Endothelial cell (in vitro differentiated cells): ENCODE data around the gene PTPRS. TPM values are rescaled to one million over a fixed set of nuclear protein-coding genes. Genes with fewer than 3 reads are reported as not detected.

ENCODE experiments used
- DNase-seq: peaks from one replicate; pipeline ENCODE4 v3.0.0; 2021; ENCODE audit warnings: low spot score
- H3K27ac Mint-ChIP-seq: one replicate; pipeline ENCODE4 v1.8.0; 2021; ENCODE audit warnings: mixed read lengths, inconsistent platforms; ENCODE audit not compliant: unreplicated experiment
- H3K27me3 Mint-ChIP-seq: one replicate; pipeline ENCODE4 v1.8.0; 2021; ENCODE audit warnings: mild to moderate bottlenecking, moderate library complexity, mixed read lengths, inconsistent platforms; ENCODE audit not compliant: unreplicated experiment
- H3K36me3 Mint-ChIP-seq: one replicate; pipeline ENCODE4 v1.8.0; 2021; ENCODE audit warnings: mild to moderate bottlenecking, low read depth, mixed read lengths, inconsistent platforms; ENCODE audit not compliant: unreplicated experiment
- H3K4me1 Mint-ChIP-seq: one replicate; pipeline ENCODE4 v1.8.0; 2021; ENCODE audit warnings: mild to moderate bottlenecking, mixed read lengths, inconsistent platforms; ENCODE audit not compliant: unreplicated experiment
- H3K4me3 Mint-ChIP-seq: one replicate; pipeline ENCODE4 v1.8.0; 2021; ENCODE audit warnings: mild to moderate bottlenecking, mixed read lengths, inconsistent platforms; ENCODE audit not compliant: unreplicated experiment
- H3K9me3 Mint-ChIP-seq: one replicate; pipeline ENCODE4 v1.8.0; 2021; ENCODE audit warnings: mixed read lengths, inconsistent platforms; ENCODE audit not compliant: unreplicated experiment
- CTCF ChIP-seq: fragments of 200-600 bp; sonication (generic); IDR thresholded peaks from one replicate; pipeline ENCODE4 v1.5.0; 2021; ENCODE audit warnings: antibody characterized with exemption; ENCODE audit not compliant: unreplicated experiment
- total RNA-seq: library from RNA; stranded (reverse); fragmentation: NEBNext Ultra II Directional; extraction: Animal tissue kit (Norgen Biotek cat#: 25700); gene quantifications from one replicate; pipeline ENCODE4 v1.2.1, GENCODE V29; 2021; ENCODE audit not compliant: unreplicated experiment

The PTPRS gene
- total RNA-seq, 1 donor from 2014 or later = 93.7 TPM

DNA sequence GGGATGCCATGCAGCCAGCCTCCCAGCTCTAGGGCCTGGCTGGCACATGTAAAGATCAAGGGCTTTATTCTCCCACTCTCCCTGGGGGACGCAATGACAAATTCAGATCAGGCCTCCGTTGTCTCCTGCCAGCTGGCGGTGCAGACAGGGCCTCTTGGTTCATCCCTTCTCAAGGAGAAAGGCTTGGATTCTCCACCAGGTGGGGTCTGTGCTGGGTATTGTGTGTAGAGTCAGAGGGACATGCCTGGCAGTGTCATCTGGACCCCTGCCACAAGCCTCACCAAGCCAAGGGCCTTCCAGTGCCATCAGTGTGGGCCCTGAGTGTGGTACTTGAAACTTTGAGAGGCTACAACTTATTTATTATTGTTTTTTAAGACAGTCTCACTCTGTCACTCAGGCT is 8.4 kb upstream of the PTPRS start:
- no peak for TF ChIP-seq CTCF
- Mint-ChIP-seq H3K9me3 (no peaks in the 10 kb centered on the region), H3K36me3 (peaks cover 4% of the 10 kb centered on the region), H3K27ac (no peak overlapping the region), H3K4me3 (no peak overlapping the region), H3K27me3 (peaks cover 6% of the 10 kb centered on the region), H3K4me1 (peaks cover 5% of the 10 kb centered on the region)
- no peak for DNase-seq

- DNase-seq = no peak
- no peak overlapping the region for H3K27ac Mint-ChIP-seq
- H3K9me3 Mint-ChIP-seq = no peaks in the 10 kb centered on the region
- TF ChIP-seq CTCF = no peak
- H3K4me1 Mint-ChIP-seq = no peaks in the 10 kb centered on the region
- peaks cover 7% of the 10 kb centered on the region for H3K36me3 Mint-ChIP-seq
- no peak overlapping the region for H3K4me3 Mint-ChIP-seq
- H3K27me3 Mint-ChIP-seq = peaks cover 11% of the 10 kb centered on the region
Measured at GRCh38 chr19:5345895-5346386, 5.3 kb upstream of the PTPRS start.

GRCh38 chr19:5343848-5344247 is 3.2 kb upstream of the PTPRS start:
- no peak for DNase-seq
- peaks cover 5% of the 10 kb centered on the region for H3K4me1 Mint-ChIP-seq
- H3K36me3 Mint-ChIP-seq = peaks cover 7% of the 10 kb centered on the region
- no peaks in the 10 kb centered on the region for H3K9me3 Mint-ChIP-seq
- H3K27ac Mint-ChIP-seq = no peak overlapping the region
- H3K27me3 Mint-ChIP-seq = peaks cover 17% of the 10 kb centered on the region
- no peak overlapping the region for H3K4me3 Mint-ChIP-seq
- TF ChIP-seq CTCF = no peak

GRCh38 chr19:5342573-5343201 is 2.1 kb upstream of the PTPRS start:
- H3K4me1 Mint-ChIP-seq = peaks cover 5% of the 10 kb centered on the region
- H3K4me3 Mint-ChIP-seq = no peak overlapping the region
- peaks cover 19% of the 10 kb centered on the region for H3K27me3 Mint-ChIP-seq
- no peaks in the 10 kb centered on the region for H3K9me3 Mint-ChIP-seq
- TF ChIP-seq CTCF = no peak
- H3K36me3 Mint-ChIP-seq = peaks cover 7% of the 10 kb centered on the region
- no peak overlapping the region for H3K27ac Mint-ChIP-seq
- no peak for DNase-seq

DNA sequence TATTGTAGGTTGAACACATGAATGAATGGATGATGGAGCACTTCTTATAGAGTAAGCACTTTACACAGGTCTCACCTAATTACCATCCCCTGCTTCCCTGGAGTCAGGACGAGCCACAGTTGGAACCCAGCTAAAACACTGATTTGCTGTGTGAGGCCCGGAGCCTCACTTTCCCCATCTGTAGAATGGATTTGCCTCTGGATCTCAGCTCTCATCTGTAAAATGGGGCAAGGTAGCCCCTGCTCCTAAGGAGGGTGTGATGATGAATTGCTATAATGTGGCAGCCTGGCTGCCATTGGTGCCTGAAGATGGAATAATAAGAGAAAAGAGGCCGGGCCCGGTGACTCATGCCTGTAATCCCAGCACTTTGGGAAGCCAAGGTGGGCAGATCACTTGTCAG is 1.4 kb upstream of the PTPRS start:
- Mint-ChIP-seq H3K27me3 (peaks cover 21% of the 10 kb centered on the region), H3K27ac (no peak overlapping the region), H3K9me3 (no peaks in the 10 kb centered on the region), H3K4me3 (no peak overlapping the region), H3K36me3 (peaks cover 7% of the 10 kb centered on the region), H3K4me1 (peaks cover 5% of the 10 kb centered on the region)
- TF ChIP-seq CTCF = no peak
- DNase-seq = no peak
